H1 (cell line): Measurements from ENCODE around the gene ATP6V1G3.

Experiments
- CEBPB ChIP-seq: IDR thresholded peaks from 2 replicates; pipeline ENCODE4 v1.6.1; 2012; ENCODE audit warnings: low read depth, low read length
- CHD1 ChIP-seq: IDR thresholded peaks from 2 replicates; pipeline ENCODE4 v1.6.1; 2012; ENCODE audit warnings: low read depth, low read length, improper control_type of control experiment
- HDAC6 ChIP-seq: IDR thresholded peaks from one replicate; pipeline ENCODE4 v1.7.1; 2012; ENCODE audit warnings: low read depth, mild to moderate bottlenecking, inconsistent platforms, low read length, moderate library complexity
- JUN ChIP-seq: IDR thresholded peaks from 2 replicates; pipeline ENCODE4 v1.6.1; 2011; ENCODE audit warnings: low read depth, mild to moderate bottlenecking, improper control_type of control experiment, low read length
- JUND ChIP-seq: IDR thresholded peaks from 2 replicates; pipeline ENCODE4 v1.6.1; 2011; ENCODE audit warnings: mild to moderate bottlenecking, improper control_type of control experiment, low read length
- MAX ChIP-seq: IDR thresholded peaks from 2 replicates; pipeline ENCODE4 v1.6.1; 2012; ENCODE audit warnings: inconsistent platforms
- SIN3A ChIP-seq, 2 experiments: IDR thresholded peaks in 1 of 2; conservative IDR thresholded peaks in 1 of 2; 2 replicates each; pipeline ENCODE4 v1.6.1; 2011 to 2012; ENCODE audit warnings: low read length in 2 of 2, improper control_type of control experiment in 1 of 2, low read depth in 1 of 2, mild to moderate bottlenecking in 1 of 2
- SUZ12 ChIP-seq: fragments of 200-600 bp; sonication (generic); IDR thresholded peaks from 2 replicates; pipeline ENCODE4 v1.6.1; 2012; ENCODE audit warnings: mild to moderate bottlenecking, inconsistent platforms, low read length, moderate library complexity, mixed read lengths
- ZNF274 ChIP-seq: IDR thresholded peaks from 2 replicates; pipeline ENCODE4 v1.7.0; 2012; ENCODE audit warnings: low read length, borderline replicate concordance; ENCODE audit errors: extremely low read depth
- TF ChIP-seq, protein P1 (sequence below), 3 experiments: IDR thresholded peaks; 1 replicate in 2 of 3; 2 replicates in 1 of 3; pipeline versions ENCODE4 v1.5.1 to v1.6.1; 2011; ENCODE audit warnings: low read length in 3 of 3, mild to moderate bottlenecking in 3 of 3, inconsistent platforms in 2 of 3, low read depth in 1 of 3, moderate library complexity in 1 of 3; ENCODE audit not compliant: insufficient read depth in 1 of 3; ENCODE audit errors: control extremely low read depth in 1 of 3
- TF ChIP-seq, protein P2 (sequence below): IDR thresholded peaks from 2 replicates; pipeline ENCODE4 v1.6.1; 2011; ENCODE audit warnings: low read length, improper control_type of control experiment

DNA sequence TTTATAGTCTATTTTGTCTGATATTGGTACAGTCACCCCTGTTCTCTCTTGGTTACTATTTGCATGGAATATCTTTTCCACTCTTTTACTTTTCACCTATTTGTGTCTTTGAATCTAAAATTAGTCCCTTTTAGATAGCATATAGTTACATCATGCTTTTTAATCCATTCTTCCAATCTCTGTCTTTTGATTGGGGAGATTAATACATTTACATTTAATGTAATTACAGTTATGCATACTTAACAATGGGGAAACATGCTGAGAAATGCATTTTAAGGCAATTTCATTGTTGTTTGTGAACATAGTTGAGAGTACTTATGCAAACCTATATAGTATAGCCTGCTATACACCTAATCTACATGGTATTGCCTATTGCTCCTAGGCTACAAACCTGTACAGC, 48.4 kb upstream of the ATP6V1G3 start:
- TF ChIP-seq MAX (no peak), ZNF274 (no peak), SUZ12 (no peak), CEBPB (no peak), SIN3A (conservative IDR thresholded peaks at IDR 0.05 in 1 of 2, IDR thresholded peaks at IDR 0.05 in 1 of 2; ENCODE audit: low read depth in 1 of 2, low read length in 2 of 2) (no peak), JUN (no peak), CHD1 (no peak), JUND (no peak), HDAC6 (no peak)
- TF ChIP-seq, protein P1, sequence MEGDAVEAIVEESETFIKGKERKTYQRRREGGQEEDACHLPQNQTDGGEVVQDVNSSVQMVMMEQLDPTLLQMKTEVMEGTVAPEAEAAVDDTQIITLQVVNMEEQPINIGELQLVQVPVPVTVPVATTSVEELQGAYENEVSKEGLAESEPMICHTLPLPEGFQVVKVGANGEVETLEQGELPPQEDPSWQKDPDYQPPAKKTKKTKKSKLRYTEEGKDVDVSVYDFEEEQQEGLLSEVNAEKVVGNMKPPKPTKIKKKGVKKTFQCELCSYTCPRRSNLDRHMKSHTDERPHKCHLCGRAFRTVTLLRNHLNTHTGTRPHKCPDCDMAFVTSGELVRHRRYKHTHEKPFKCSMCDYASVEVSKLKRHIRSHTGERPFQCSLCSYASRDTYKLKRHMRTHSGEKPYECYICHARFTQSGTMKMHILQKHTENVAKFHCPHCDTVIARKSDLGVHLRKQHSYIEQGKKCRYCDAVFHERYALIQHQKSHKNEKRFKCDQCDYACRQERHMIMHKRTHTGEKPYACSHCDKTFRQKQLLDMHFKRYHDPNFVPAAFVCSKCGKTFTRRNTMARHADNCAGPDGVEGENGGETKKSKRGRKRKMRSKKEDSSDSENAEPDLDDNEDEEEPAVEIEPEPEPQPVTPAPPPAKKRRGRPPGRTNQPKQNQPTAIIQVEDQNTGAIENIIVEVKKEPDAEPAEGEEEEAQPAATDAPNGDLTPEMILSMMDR (IDR thresholded peaks at IDR 0.05; ENCODE audit: control extremely low read depth in 1 of 3, insufficient read depth in 1 of 3, low read depth in 1 of 3, low read length in 3 of 3): no peak
- TF ChIP-seq, protein P2, sequence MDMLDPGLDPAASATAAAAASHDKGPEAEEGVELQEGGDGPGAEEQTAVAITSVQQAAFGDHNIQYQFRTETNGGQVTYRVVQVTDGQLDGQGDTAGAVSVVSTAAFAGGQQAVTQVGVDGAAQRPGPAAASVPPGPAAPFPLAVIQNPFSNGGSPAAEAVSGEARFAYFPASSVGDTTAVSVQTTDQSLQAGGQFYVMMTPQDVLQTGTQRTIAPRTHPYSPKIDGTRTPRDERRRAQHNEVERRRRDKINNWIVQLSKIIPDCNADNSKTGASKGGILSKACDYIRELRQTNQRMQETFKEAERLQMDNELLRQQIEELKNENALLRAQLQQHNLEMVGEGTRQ: no peak
